Midbrain (tissue), 1 donor: ENCODE results near the gene GPER1.
"Not testable (repeated sequence)": the region's sequence is repeated elsewhere in the genome, so short reads cannot be mapped to it uniquely, and the experiment has no call there.

ENCODE experiments used
- DNase-seq: peaks from one replicate; lab custom pipeline; 2025; lab: John Stamatoyannopoulos, UW

Gene GPER1

DNA sequence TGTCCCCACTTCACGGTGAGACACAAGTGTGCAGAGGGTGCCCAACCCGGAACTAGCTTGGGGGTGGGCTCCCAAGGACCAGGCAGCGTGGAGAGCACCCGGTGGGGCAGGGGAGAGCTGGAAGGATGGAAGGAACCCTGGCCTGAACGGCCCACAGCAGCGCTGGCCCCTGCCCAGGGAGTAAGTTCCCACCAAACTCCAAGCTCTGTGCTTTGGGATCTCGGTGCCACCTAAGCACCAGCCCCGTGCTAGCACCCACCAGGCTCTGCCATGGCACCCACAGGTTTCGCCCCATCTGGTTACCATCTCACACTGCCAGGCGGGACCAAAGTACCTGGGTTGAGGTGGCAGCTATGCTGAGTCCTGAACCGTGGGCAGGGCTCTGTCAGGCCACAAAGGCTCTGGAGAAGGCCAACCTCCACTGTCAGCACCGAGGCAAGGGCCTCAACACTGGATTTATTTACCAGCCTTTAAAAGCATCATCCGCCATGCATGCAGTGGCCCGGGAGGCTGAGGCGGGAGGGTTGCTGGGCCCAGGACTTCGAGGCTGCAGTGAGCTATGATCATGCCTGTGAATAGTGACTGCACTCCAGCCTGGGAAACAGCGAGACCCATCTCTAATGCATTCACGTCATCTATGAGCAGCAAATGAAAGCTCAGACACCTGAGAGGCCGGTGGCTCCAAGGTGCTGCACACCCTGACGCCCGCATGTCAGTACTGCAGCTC lies 16.0 kb downstream of the GPER1 start:
- no peak for DNase-seq

- no peak for DNase-seq
Measured at GRCh38 chr7:1104516-1105179, 16.7 kb downstream of the GPER1 start.

DNA sequence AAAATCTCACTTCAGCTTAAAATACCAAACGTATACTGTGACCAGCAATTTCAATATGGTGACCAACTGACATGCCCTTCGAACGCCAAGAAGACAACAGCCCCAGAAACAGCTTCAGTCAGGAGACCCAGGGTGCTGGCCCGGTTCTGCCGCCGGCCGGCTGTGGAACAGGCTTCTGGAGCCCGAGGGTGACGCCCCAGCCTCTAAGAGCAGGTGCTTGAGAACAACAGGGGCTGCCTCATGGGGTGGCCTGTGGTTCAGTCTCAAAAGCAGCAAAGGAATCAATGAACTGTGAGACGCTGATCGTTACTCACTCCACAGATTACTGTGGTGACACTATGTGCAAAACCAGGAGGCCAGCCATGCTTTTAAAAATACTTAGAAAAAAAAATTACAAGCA lies 17.3 kb downstream of the GPER1 start:
- DNase-seq, result no peak

DNA sequence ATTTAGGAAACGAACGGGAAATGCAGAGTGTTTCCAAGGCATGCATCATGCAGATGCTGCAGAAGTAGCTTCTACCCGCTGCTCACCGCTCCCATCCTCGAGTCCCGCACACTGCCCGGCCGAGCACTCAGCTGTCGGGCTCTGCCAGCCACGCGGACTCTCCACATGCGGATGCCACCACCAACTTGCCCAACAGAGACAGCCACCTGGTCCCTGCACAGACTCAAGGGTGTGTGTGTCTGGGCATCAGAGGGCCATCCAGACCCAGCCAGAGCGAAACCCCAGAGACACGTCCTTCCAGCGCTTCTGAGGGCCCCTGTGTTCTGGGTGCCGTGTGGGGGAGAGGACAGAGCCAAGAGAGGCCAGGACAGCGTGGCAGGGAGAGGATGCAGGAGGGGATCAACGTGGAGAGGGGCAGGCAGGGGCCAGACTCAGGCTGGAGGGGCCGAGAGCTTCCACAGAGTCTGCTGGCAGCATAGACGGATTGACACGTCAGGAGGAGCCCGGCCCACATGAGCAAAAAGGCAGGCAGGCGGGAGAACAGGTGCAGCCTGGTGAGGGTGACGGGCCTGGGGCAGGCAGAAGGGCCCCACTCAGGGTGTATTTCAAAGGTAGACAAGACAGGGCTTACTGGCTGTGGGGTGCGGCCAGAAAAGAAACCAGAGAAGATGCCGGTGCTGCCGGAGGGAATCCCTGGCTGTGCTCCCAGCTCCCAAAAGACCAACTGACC lies 18.3 kb downstream of the GPER1 start:
- no peak for DNase-seq

- no peak for DNase-seq
Measured at GRCh38 chr7:1106793-1107421, 19.0 kb downstream of the GPER1 start.

GRCh38 chr7:1108264-1108920 lies 20.5 kb downstream of the GPER1 start:
- DNase-seq, result no peak

DNA sequence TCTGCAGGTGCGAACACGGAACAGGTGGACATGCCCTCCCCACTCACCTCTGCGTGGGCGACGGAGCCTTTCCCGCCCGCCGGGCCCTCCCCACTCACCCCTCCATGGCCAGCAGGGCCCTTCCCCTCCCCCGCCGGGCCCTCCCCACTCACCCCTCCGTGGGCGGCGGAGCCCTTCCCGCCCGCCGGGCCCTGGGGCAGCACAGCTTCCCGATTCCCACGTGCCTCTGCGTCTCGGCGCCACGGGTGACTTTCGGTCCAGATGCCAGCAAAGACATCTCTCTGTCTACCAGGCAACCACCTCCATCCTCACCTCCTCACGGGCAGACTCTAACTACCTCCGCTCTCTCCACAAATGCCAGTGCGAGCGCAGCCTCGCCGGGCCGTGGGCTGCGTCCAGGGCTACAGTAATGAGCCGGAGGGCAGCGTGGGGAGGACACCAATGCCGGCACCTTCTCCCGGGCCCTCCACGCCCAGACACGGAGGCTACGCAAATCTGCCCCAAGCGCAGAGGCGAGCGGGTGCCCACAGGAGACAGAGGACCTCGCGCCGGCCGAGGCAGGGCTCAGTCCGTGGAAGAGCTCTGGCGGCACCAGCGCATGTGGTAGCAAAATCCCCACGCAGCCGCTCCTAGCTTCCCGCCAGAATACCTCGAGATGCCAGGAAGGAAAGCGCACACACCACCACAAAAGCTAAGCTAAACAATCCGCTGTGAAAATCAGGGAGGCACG lies 21.8 kb downstream of the GPER1 start:
- no peak for DNase-seq

DNA sequence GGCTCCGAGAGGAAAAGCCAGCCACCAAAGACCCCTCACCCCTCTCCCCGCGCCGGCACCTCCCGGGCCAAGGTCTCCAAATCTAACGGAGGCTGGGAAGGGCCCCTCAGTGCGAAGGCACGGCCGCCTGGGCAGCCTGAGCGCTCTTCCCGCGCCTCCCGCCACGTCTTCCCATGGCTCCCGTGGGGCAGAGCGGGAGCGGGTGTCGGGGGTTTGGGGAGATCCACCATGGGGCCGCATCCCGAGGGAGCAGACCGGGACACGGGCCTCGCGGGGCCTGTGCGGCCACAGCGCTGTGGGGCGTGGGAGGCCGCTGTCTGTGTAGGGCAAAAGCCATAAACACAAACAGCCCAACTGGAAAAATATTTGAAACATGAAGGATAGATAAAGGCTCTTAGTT lies 22.4 kb downstream of the GPER1 start:
- DNase-seq, result no peak

GRCh38 chr7:1111156-1111555 lies 23.2 kb downstream of the GPER1 start:
- no peak for DNase-seq

DNA sequence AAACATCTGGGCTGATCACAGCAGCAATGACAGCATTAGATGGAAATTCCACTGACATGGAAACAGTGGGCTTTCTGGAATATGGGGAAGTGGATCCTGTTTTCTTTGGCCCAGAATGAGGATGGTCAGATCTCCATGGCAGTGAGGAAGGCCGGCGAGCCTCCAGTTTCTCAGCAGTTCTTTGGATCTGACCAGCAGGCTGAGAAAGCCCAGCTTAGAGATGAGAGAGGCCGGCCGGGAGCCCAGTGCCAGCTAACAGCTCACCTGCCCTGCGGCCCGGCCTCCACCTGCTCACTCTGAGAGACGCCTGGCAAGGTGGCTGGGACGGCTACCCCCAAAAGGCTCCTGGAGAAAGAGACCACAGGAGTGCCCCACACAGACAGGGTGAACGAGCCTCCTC lies 24.2 kb downstream of the GPER1 start:
- no peak for DNase-seq

- DNase-seq, result no peak
Measured at GRCh38 chr7:1112625-1113547, 25.0 kb downstream of the GPER1 start.

DNA sequence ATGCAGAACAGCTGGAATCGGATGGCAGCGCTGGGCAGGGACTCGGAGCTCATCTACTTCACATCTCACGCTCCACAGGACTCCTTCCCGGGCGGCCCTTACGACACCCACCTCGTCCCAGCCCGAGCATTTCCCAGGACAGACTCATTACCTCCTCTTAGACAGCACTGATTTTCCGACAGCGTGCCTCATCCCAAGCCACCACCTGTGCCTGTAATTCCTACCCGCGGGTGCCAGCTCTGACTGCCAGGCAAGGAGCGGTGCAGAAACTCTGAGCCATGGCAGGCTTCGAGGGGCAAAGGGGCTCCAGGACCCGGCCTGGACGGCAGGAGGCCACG lies 25.6 kb downstream of the GPER1 start:
- no peak for DNase-seq

GRCh38 chr7:1114088-1114487 lies 26.2 kb downstream of the GPER1 start:
- no peak for DNase-seq

DNA sequence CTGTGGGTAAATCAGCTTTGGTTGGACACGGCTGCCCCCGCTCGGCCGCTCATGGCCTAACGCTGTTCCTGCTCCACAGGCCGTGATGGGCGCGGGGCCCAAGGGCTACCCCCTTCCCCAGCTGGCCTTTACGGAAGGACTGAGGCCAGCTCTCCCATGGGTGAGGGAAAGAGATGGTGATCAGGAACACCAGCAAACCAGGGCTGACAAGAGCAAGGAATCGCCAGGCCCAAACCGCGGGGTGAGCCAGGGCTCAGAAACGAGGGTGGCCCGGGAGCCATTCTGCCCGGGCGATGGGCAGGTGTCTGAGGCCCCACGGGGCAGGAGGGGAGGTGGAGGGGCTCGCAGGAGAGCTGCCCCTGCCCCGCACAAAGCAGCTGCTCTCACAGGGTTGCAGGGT lies 26.6 kb downstream of the GPER1 start:
- no peak for DNase-seq

DNA sequence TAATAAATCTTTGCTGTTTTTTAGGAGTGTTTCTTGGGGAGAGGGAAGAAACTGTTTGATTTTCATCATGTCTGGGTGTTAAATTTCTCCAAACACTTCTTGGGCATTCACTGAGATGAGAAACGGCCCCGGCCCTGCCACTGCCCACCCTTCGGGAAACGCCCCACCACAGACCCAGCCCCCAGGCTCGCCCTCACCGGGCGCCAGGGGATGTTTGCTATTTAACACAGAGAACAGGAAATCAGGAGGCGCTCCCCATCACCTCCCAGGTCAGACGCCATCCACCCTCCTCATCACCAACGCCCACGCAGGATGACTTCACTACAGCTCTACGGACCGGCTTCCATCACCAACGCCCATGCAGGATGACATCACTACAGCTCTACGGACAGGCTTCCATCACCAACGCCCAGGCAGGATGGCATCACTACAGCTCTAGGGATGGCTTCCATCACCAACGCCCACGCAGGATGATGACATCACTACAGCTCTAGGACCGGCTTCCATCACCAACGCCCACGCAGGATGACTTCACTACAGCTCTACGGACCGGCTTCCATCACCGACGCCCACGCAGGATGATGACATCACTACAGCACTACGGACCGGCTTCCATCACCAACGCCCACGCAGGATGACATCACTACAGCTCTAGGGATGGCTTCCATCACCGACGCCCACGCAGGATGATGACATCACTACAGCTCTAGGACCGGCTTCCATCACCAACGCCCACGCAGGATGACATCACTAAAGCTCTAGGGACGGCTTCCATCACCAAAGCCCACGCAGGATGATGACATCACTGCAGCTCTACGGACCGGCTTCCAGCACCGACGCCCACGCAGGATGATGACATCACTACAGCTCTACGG lies 27.5 kb downstream of the GPER1 start:
- not testable (repeated sequence) for DNase-seq

- DNase-seq, result not testable (repeated sequence)
Measured at GRCh38 chr7:1116383-1117008, 28.6 kb downstream of the GPER1 start.

- no peak for DNase-seq
Measured at GRCh38 chr7:1117321-1117928, 29.5 kb downstream of the GPER1 start.

- DNase-seq, result no peak
Measured at GRCh38 chr7:1119201-1119600, 31.3 kb downstream of the GPER1 start.

DNA sequence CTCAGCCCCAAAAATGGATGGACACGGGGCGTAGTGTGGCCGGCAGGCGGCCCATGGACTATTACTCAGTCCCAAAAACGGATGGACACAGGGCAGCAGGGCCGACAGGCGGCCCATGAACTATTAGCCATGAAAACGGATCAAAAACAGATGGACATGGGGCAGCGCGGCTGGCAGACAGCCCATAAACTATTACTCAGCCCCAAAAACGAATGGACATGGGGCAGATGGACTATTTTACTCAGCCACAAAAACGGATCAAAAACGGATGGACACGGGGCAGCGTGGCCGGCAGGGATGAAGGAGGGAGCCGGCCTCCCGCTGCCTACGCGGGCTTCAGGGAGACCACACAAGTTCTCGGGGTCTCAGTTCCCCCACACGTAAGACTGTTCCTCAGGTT lies 32.9 kb downstream of the GPER1 start:
- no peak for DNase-seq
